ENCODE results near the gene FANCI. TPM values are rescaled to one million over a fixed set of nuclear protein-coding genes. Genes with fewer than 3 reads are reported as not detected.
A peak's percentile ranks its signal among the peaks of the same experiment; 100 is the strongest.

The FANCI gene
- 4.1 TPM for total RNA-seq
- long read RNA-seq, full-length matches to known transcripts, result 1 of 2 reads
- long read RNA-seq, partial matches to known transcripts, result 0 of 2 reads
- long read RNA-seq, other reads (novel, unspliced or antisense), result 1 of 2 reads

- peak; percentile 60 for TF ChIP-seq CTCF (IDR thresholded peaks at IDR 0.05)
- H3K9me3 ChIP-seq, result no peaks in the 10 kb centered on the region
- ATAC-seq (peak; percentile 99), DNase-seq (peak; percentile 99)
- no peaks in the 10 kb centered on the region for H3K36me3 ChIP-seq
- peaks cover 16% of the 10 kb centered on the region for H3K4me1 ChIP-seq
- H3K27ac ChIP-seq, result peak within 1 kb of the TSS; percentile 67
- intact Hi-C loops (cut with DNase I), result no loop called here
- H3K4me3 ChIP-seq, result peak within 1 kb of the TSS; percentile 79
- H3K27me3 ChIP-seq, result no peaks in the 10 kb centered on the region
These were observed at the start of gene FANCI for GRCh38 chr15:89243691-89244573. Gene FANCI (plus strand): TSS chr15:89243979. CDS start chr15:89247648, 3,669 bp downstream.

- no peaks in the 10 kb centered on the region for H3K27me3 ChIP-seq
- DNase-seq (no peak), ATAC-seq (no peak)
- peaks cover 81% of the 10 kb centered on the region for H3K36me3 ChIP-seq
- no peak overlapping the region for H3K27ac ChIP-seq
- H3K9me3 ChIP-seq, result no peaks in the 10 kb centered on the region
- no peak overlapping the region for H3K4me3 ChIP-seq
- H3K4me1 ChIP-seq, result no peaks in the 10 kb centered on the region
- TF ChIP-seq CTCF (IDR thresholded peaks at IDR 0.05), result no peak
- intact Hi-C loops (cut with DNase I), result no loop called here
These were observed 49.2 kb upstream of the FANCI start for GRCh38 chr15:89194608-89195007.

GRCh38 chr15:89195836-89196235 is 47.9 kb upstream of the FANCI start:
- ATAC-seq, result no peak
- no peaks in the 10 kb centered on the region for H3K27me3 ChIP-seq
- intact Hi-C loops (cut with DNase I), result no loop called here

GRCh38 chr15:89196241-89196640 is 47.5 kb upstream of the FANCI start:
- no peak for DNase-seq
- Histone ChIP-seq H3K4me1 (no peaks in the 10 kb centered on the region), H3K27me3 (no peaks in the 10 kb centered on the region), H3K4me3 (no peak overlapping the region), H3K27ac (no peak overlapping the region), H3K9me3 (no peaks in the 10 kb centered on the region), H3K36me3 (peaks cover 76% of the 10 kb centered on the region)
- intact Hi-C loops (cut with DNase I), result no loop called here
- no peak for TF ChIP-seq CTCF (IDR thresholded peaks at IDR 0.05)
- no peak for ATAC-seq

More at GRCh38 chr15:89195836-89196235, 47.9 kb upstream of the FANCI start:
- Histone ChIP-seq H3K4me1 (no peaks in the 10 kb centered on the region), H3K36me3 (peaks cover 81% of the 10 kb centered on the region), H3K27ac (no peak overlapping the region), H3K9me3 (no peaks in the 10 kb centered on the region), H3K4me3 (no peak overlapping the region)
- no peak for DNase-seq
- TF ChIP-seq CTCF (IDR thresholded peaks at IDR 0.05), result no peak

- DNase-seq, result no peak
- no peaks in the 10 kb centered on the region for H3K9me3 ChIP-seq
- no peak overlapping the region for H3K4me3 ChIP-seq
- no peak for ATAC-seq
- H3K36me3 ChIP-seq, result peaks cover 71% of the 10 kb centered on the region
- TF ChIP-seq CTCF (IDR thresholded peaks at IDR 0.05), result no peak
- H3K4me1 ChIP-seq, result no peaks in the 10 kb centered on the region
- H3K27me3 ChIP-seq, result no peaks in the 10 kb centered on the region
- intact Hi-C loops (cut with DNase I), result no loop called here
- peak overlapping the region; percentile 45 for H3K27ac ChIP-seq
These were observed 46.8 kb upstream of the FANCI start for GRCh38 chr15:89196994-89197393.
